HG03108 (cell line): ENCODE measurements around the gene TAPBP.
"Not testable (repeated sequence)": the region's sequence is repeated elsewhere in the genome, so short reads cannot be mapped to it uniquely, and the experiment has no call there.

Source experiments
- ATAC-seq: cut with Tn5 transposase; IDR thresholded peaks from one replicate; pipeline ENCODE4 v1.9.1; 2021; ENCODE audit warnings: moderate library complexity; ENCODE audit not compliant: unreplicated experiment

Gene TAPBP

DNA sequence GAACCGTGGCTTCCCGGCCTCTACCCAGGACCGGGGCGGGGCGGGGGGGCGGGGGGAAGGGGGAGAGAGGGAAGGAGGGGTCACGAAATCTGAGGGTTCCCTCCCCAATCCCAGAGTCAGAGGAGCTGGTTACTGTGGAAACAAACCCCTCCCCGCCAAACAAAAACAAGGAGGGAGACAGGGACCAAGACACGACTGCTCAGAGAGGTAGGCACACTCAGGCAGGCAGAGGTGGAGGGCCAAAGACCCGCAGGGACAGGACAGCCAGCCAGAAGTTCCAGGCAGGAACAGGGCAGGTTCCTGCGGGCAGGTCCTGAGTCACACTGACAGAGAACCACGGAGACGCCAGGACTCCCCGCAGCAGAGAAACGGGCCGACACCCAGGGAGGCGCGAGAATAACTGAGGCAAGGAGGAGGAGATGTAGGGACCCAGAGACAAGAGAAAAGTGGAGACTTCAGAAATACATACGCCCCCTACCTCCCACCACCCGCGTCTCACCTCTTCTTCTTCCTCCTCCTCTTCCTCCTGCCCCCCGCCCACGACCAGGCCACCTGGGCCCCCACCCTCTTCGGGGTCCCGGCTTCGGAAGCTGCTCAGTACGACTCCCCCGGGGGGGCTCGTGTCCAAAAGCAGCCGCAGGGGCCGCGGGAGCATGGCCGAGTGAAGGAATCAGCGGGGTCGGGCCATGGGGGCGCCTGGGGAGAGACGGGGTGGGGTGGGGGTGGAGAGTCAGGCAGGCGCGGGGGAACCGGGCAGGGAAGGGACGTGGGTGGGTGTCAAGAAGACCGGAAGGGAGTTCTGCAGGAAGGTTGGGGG lies 15.7 kb downstream of the TAPBP start:
- ATAC-seq: no peak

DNA sequence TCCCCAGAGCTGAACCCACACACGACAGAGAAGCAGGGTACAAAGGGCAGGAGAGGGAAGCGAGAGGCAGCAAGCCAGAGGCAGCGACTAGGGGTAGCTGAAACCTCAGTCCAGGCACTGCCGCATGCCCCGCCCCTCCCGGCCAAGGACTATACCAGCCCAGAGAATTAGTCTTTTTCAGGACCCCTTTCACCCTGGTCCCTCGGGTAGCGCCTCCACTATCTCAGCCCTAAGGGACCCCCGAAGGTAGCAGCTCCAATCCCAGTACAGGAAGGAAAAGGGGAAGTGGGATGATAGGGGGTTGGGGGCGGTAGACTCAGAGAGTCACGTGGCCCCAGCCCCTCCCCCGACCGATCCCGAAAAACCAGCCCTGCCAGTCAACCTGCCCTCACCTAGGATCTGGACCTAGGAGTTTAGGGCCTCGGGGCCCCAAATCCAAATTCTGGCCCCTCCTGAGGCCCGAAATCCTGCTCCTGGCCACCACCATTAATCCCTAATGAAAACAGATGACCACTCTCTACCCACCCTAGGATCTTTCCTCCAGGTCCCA lies 16.4 kb downstream of the TAPBP start:
- ATAC-seq: no peak

DNA sequence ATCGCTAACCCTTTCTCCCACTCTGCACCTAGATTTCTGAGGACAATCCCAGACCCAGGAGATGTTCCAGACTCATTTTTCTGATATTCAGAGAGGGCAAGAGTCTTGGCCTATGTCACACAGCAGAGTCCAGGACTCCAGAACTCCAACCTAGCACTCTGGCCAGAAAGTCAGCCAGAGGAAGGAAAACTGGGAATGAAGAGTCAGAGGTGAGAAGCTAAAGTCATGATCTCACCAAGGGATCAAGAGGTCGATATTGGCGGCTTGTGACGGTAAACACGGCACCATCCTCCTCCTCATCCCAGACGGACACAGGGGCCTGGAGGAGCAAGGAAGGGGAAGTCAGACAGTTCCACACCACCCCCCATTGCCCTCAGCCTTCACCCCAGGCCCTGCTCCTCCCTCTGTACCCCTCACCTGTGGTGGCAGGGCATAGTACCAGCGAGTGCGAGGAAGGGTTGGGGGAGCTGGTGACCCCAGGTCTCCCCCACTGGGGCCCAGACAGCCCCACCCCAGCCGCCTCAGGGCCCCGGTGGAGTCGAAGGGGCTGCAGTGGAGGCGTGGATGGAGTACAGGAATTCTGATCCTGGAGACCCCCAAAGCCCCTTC lies 17.0 kb downstream of the TAPBP start:
- no peak for ATAC-seq

DNA sequence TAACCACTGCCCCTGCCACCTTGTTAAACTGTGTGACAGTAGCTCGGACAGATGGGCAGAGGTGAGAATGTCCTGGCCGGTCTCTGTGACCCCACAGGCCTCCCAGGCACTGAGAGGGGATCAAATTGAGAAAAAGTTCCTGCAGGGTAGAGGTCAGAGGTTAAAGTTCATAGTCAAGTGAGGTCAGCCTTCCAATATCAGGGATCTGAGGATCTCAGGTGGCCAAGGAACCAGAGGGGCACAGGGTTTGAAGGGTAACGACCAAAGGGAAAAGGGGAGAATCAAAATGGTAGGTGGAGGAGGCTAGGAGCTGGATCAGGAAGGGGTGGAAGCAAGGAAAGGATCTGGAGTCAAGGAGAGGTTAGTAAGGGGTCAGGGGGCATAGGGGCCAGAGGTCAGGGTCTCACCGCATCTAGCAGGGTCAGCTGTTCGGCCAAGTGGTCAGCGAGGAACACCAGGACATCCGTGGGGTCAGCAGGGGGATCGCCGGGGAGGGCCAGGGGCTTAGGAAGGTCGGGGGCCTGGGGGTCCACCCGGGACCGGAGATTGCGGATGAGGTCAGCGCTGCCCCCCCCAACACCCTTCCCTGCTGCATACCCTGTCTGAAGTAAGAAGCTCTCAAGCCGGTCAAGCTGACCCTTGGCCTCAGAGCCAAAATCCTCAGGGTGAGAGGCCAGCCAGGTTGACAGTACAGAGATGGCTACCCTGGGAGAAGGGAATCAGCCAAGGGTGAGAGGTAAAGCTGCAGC lies 18.1 kb downstream of the TAPBP start:
- ATAC-seq: no peak

DNA sequence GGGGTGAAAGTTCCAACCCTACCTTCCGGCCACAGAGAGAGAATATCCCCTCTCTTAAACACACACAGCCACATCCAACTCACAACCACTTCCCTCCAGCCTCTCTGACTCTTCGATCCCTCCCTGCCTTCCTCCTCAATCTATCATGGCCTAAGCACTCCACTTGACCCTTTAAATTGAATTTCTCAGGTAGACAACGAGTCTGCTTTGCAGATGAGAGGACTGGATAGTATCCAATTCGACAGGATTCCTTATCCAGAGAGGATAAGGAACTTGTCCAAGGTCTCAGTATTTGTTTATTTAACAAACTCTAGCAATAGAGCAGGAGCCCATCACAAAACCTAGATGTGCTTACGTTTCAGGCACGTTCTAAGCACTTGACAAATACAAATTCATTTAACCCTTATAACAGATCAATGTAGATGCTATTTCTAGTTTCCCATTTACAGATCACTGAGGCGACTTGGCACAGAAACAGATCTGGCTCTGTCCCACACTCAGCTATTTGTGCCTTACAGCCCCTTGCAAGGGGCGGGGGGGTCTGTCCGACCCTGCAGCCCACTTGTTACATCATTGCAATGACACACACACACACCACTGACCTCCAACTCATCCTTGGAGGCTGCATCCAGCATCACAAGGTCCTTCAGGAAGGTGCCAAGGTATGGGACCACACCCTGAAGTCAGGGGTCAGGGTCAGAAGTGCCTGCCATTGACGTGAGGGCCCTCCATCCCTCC lies 19.6 kb downstream of the TAPBP start:
- no peak for ATAC-seq

DNA sequence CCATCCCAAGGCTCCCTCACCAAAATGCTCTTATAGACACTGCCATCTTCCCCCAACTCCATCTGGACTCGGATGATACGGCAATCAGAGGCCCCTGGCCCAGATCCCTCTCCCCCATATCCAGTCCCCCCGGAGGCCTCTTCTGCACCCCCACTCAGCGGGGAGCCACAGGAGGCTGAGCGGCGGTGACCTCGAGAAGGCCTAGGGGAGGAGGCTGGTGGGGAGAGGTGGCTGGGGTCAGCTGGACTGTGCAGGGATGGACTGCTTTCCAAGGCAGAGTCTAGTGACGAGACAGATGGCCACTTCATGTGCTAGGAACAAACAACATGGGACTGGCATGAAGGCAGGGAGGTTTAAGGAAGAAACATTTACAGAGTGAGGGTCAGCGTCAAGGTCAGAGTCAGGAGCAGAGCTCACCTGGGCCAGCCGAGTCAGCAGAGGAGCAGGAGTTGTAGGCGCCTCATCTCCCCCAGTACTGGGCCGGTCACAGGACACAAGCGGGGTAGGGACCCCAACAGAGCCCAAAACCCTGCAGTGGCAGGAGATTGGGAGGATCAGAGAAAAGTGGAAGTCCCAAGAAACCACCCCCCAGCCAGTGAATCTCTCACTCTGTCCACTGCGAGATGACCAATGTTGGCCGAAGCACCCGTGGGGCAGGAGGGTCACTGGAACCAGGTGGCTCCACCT lies 20.7 kb downstream of the TAPBP start:
- no peak for ATAC-seq

DNA sequence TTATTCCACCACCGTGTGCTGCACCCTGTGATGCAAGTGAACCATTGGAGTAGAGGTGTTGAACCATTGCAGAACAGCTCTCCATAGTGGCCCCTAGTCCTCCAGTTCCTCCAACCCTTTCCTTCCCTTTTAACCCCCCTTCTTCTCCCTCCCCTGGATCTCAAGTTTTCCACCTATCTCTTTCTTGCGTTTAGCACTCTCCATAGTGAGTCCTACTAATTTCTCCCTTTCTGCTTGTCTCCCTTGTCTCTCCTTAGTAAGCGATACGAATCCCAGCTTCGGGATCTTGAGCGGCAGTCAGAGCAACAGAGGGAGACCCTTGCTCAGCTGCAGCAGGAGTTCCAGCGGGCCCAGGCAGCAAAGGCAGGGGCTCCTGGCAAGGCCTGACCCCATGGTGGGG lies 23.4 kb downstream of the TAPBP start:
- ATAC-seq: no peak

DNA sequence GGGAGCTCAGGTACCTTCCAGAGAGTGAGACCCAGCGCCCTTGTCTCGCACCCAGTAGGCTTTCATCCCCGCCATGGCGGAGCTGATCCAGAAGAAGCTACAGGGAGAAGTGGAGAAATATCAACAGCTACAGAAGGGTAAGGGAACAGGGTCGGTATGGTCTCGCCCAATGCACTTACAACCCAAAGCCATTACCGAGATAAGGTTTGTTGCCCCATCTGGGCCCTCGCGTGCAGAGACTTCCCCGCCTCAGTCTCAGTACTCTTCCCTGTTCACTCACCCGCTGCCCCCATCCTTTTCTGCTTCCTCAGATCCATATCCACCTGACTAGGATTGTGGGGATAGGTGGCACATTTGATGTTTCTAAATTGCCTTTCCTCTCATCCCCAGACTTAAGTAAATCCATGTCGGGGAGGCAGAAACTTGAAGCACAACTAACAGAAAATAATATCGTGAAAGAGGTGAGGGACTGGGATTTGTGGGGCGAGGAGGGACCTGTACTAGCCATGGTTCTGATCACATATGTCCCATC lies 24.0 kb downstream of the TAPBP start:
- ATAC-seq: no peak

DNA sequence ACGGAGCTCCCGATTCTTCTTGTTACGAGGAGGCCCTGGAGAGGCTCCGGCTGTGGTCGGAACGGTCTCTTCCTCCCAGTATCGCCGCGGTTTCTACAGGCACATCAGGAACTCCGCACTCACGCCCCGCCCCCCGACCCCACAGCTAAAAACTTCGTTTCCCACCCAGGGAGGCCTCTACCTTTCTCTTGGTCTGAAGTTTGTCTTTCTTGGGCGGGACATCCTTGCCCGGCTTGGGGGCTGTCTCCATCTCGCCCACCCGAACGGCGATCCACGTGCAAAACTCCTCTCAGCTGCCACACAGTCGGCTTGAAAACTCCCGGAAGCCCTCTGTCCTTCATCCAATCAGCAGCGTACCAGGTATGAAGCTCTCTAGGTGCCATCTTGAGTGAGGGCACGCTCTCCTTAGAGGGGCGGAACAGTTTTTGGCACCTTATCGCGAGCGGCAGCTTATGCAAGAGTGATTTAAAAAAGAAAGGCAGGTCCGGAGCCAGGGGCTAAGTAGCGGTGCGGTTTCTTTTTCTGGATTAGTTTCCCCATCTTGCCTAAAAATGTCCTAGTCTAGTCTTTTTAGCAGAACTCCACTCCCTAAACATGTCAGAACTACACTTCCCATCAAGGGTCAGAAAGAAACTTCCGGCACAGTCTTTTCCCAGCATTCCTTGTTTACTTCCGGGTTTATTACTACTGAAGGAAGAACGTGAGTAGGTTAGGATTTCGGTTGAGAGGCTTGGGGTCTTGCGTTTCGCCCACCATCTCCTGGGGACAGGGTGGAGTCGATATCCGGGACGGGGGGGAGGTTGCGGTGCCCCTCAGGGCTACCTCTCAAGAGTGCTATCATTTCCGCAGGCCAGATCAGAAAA lies 24.7 kb downstream of the TAPBP start, which contains the start of the genes PFDN6 and WDR46:
PFDN6 (plus strand) TSS at position 681 of the 863 bp plus-strand sequence. CDS start 256 bp downstream, outside the sequence.
WDR46 (minus strand) TSS at position 319 of the 863 bp plus-strand sequence; CDS start at position 250, 69 bp downstream.
- ATAC-seq: peak; percentile 74

DNA sequence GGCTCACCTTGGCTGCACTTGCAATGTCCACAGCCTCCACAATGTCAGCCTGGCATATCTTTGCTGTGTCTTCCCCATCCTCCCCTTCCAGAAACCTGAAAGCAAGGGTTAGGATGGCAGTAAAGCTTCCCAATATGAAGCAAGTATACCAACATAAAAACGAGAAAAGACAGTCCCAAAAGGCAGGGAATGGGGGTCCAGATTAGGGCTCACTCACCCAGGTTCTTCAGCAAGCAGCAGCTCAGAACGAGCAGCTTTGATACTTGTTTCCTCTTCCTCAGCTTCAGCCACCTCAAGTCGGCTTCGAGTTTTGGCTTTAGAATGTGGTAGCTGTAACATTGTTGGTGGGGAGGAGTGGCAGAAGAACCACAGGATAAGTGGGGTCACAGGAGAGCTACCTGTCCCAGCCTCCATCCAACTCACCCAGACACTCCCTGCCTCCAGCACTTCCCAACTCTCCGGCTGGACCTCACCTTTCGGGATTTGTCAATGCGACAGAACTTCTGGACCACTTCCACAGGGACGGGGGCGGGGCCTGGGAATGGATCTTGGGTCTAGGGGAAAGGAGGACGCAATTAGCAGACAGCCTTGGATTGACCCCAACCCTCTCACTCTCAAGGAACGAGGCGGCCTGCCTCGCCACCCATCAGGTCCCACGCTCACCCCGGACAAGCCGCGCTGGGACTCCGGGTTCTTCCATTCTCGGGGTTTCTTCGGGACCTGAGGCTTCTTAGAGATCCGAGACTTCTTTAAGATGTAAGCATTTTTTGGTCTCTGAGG lies 25.5 kb downstream of the TAPBP start:
- peak; percentile 7 for ATAC-seq

DNA sequence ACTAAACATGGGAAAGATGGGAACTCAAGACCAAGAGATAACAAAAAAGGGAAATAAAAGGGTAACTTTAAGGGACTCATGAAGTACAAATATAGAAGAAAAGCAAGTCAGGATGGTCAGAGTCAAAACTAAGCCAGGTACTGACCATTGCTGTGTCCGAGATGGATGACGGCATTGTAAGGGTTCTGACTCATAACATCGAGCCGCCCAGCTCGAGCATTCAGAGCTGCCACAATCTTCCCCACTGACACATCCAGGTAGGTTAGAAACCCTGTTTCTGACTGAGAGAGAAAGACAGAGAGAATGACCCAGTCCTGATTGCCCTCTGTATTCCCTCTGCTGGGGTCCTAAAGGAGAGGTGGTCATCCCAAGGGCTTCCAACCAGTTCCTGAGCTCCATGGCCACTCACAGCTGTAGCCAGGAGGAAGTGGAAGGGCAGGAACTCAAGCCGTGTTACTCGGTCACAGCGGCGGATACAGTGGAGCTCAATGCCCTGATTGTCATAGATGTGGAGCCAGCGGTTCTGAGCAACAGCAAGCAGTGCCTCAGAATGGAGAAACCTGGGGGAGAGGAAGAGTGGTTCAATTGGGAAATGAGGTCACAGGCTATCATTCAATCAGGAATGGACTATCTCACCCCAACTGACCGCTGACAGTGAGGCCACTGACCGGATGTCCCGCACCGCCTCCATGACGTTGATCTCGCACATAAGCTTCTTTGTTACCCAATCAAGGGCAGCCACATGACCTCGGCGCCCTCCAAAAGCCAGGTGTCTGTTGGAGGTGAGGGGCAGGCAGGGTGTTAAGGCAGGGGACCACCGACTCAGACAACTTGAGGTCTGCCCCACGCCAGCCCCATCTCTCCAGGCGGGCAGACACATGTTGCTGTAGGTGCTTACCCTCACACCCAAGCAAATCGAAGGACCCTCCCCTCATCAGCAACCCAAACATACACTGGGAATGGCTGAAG lies 26.6 kb downstream of the TAPBP start:
- ATAC-seq: no peak

DNA sequence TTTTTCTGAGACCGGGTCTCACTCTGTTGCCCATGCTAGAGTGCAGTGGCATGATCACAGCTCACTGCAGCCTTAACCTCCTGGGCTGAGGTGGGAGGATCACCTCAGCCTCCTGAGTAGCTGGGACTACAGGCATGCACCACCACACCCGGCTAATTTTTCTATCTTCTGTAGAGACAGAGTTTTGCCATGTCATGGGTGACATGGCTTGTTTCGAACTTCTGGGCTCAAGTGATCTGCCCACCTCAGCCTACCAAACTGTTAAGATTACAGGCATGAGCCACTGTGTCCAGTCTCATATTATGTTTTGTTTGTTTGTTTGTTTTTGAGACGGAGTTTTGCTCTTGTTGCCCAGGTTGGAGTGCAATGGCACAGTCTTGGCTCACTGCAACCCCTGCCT lies 28.7 kb downstream of the TAPBP start:
- ATAC-seq: not testable (repeated sequence)

DNA sequence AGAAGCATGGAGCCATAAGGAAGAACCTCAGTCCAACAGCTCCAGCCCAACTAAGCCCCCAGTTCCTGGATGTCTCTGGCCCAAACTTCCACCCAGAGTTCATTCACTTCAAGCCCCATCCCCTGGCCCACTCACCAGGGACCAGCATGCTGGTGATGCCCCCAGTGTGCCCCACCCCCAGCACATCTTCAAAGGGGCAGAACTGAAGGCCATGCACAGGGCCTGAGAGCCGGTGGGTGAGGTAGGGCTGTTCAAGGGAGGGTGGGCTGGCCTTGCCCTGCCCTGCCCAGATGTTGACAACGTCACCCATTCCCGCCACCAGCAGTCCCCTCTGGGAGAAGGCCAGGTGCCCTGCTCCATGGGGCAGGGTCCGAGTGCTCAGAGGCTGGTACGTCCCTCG lies 33.3 kb downstream of the TAPBP start:
- no peak for ATAC-seq

DNA sequence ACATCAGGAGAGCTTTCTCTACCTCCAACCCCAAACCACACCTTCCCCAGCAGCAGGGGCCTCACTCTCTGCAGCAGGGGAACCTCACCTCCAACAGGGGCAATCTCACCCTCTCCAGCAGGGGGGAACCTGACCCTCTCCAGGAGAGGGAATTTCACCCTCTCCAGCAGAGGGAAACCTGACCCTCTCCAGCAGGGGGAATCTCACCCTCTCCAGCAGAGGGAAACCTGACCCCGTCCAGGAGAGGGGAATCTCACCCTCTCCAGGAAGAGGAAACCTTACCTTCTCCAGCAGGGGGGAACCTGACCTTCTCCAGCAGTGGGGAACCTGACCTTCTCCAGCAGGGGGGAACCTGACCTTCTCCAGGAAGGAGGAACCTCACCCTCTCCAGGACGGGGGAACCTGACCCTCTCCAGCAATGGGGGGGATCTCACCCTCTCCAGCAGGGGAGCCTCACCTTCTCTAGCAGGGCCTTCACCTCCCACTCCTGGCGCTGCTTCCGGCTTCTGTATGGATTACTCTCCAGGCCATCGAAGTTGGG lies 33.8 kb downstream of the TAPBP start:
- no peak for ATAC-seq

DNA sequence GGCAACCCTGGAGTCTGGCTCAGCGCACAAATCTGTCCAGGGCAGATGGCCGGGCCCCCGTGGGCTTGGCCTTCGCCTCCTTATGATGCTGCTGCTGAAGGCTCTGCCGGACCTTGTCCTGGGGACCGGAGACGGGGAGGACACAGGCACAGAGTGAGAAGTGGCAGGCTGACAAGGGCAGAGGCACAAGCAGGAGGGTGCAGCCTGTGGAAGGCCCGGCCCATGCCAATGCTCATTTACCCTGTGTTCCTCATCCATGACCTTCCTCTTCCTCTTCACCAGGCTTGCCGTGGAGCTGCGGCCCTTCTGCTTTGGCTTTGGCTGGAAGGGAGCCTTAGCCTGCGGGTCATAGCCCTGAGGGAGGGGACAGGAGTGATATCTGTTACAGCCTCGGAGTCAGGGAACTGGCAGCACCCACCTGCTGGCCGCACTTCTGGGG lies 34.6 kb downstream of the TAPBP start:
- ATAC-seq: no peak

DNA sequence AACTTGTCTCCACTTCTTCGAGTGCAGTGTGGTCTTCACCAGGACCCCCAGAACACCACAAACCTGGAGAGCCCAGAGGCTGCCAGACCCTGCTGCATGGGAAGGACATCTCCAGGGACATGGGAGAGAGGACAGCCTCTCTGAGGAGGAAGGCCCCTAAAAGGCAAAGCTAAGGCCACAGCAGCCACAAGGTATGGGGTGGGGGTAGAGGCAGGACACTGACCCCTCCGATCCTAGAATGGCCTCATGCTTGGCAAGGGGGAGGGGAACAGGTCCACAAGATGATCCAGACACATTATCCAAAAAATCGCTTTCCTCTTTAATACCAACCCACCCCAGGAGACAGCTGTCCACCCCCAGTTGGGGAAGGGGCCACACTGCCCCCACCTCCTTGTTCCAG lies 35.1 kb downstream of the TAPBP start:
- ATAC-seq: no peak

DNA sequence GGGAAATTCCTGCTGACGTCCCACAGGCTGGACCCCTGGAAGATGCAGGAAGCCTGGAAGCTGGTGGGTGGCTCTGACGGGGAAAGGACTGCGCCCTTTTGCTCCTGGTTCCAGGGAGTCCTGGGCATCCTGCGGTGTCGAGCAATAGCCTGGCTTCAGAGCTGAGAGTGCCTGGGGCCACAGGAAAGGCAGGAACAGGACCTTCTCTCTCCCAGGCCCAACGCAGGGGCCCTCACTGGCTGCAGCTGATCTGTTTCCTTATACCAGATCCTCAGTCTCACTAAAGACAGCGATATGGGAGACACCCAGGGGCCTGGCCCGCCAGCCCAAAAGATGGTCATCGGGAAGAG lies 35.5 kb downstream of the TAPBP start:
- no peak for ATAC-seq
